Effector memory CD4-positive, alpha-beta T cell (primary cell): Measurements from ENCODE around the gene PIP5K1B.

Experiments used
- DNase-seq, 3 donors: peaks; one replicate each; pipeline ENCODE4 v3.0.0-alpha.2; 2020
- H3K27ac ChIP-seq: 2 replicates; pipeline ENCODE4 v1.7.0; 2013; ENCODE audit warnings: mild to moderate bottlenecking, low read length, moderate library complexity; ENCODE audit not compliant: insufficient read depth, poor library complexity, severe bottlenecking
- H3K27me3 ChIP-seq: replicated peaks from 2 replicates; pipeline ENCODE4 v1.7.0; 2013; ENCODE audit warnings: mild to moderate bottlenecking, low read length; ENCODE audit not compliant: insufficient read depth, control insufficient read depth, poor library complexity, severe bottlenecking
- H3K36me3 ChIP-seq: 2 replicates; pipeline ENCODE4 v1.7.0; 2013; ENCODE audit warnings: mild to moderate bottlenecking, low read length, moderate library complexity; ENCODE audit not compliant: control insufficient read depth, insufficient read depth
- H3K4me1 ChIP-seq: 2 replicates; pipeline ENCODE4 v1.7.0; 2013; ENCODE audit warnings: low read length, mild to moderate bottlenecking; ENCODE audit not compliant: control insufficient read depth, insufficient read depth, poor library complexity, severe bottlenecking
- H3K4me3 ChIP-seq: 2 replicates; pipeline ENCODE4 v1.7.0; 2013; ENCODE audit warnings: low read length, low read depth, mild to moderate bottlenecking; ENCODE audit not compliant: insufficient read depth, poor library complexity, severe bottlenecking
- H3K9me3 ChIP-seq: 2 replicates; pipeline ENCODE4 v1.7.0; 2013; ENCODE audit warnings: mild to moderate bottlenecking, low read length, moderate library complexity; ENCODE audit not compliant: control insufficient read depth

Gene PIP5K1B

DNA sequence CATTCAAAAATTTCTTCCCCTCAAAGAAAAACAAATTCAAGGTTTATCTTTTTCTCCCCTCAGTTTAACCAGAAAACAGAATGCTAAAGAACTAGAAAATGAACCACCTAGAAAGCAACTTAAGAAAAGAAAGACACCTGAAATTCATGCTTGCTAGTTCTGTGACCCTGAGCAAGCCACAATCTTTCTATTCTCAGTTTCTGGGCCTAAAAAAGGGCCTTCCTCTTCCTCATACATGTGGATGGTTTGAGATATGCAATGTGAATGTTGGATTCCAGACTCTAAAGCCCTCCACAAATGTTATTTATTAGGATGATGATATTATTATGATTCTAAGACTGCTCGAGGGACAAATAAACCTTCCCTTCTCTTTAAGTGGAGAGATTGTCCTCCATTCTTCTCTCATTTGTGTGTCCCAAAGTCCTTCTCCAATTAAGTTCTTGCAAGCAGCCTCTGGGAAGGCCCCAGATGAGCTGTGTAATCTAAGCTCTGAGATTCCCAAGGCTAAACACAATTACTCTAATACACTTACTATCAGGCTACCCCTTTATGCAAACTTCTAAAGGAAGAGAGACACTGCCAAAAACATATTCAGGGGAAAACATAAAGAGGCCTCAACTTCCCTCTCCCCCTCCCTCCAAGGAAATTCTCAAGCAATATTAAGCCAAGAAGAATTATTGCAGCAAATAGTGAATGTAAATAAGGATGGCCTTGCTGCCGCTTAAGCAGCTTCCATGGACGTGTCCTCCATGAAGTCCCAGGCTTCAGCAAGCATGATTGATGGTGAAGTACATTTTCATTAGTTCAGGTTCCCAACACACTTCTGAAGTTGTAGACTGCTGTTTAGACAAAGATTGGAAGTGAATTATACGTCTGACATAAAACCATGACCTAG lies 228.6 kb downstream of the PIP5K1B start:
- no peak for DNase-seq
- no peak overlapping the region for H3K4me3 ChIP-seq
- peaks cover 9% of the 10 kb centered on the region for H3K4me1 ChIP-seq
- no peaks in the 10 kb centered on the region for H3K27me3 ChIP-seq
- no peaks in the 10 kb centered on the region for H3K9me3 ChIP-seq
- no peaks in the 10 kb centered on the region for H3K36me3 ChIP-seq
- H3K27ac ChIP-seq, result no peak overlapping the region

DNA sequence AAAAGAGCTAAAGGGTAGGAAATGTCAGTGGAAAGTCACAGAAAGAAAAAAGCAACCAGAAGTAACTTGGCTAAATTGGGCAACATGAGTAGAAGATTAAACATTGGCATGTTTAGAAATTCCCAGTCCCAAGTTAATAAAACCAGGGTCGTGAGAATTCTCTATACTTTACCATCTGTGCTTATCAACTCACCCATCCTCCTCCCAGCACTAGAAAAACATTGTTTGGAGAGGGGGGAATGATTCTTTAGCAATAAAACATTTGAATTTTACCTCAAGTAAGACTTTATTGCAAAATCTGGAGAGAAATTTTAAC lies 229.2 kb downstream of the PIP5K1B start:
- no peaks in the 10 kb centered on the region for H3K9me3 ChIP-seq
- H3K4me3 ChIP-seq, result no peak overlapping the region
- no peak overlapping the region for H3K27ac ChIP-seq
- H3K27me3 ChIP-seq, result no peaks in the 10 kb centered on the region
- no peak for DNase-seq
- H3K4me1 ChIP-seq, result peaks cover 9% of the 10 kb centered on the region
- no peaks in the 10 kb centered on the region for H3K36me3 ChIP-seq

DNA sequence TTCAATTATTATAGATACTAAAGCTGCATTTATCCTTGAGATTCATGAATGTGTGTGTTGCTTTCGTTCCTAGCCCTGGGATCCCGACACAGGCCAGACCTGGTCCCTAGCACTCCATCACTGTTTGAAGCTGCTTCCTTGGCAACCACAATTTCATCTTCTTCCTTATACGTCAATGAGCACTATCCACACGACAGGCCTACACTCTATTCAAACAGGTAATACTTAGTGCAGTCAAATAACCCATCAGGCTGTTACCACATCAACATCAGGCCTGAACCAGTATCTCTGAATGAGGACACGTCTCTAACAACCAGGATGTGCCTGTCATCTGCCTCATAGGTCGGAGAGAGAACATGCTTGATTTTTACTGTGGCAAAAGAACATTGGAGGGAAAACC lies 235.5 kb downstream of the PIP5K1B start:
- H3K4me3 ChIP-seq, result no peak overlapping the region
- no peaks in the 10 kb centered on the region for H3K4me1 ChIP-seq
- no peaks in the 10 kb centered on the region for H3K9me3 ChIP-seq
- no peak for DNase-seq
- no peaks in the 10 kb centered on the region for H3K27me3 ChIP-seq
- no peak overlapping the region for H3K27ac ChIP-seq
- H3K36me3 ChIP-seq, result no peaks in the 10 kb centered on the region

GRCh38 chr9:68941780-68942459 lies 236.9 kb downstream of the PIP5K1B start:
- H3K36me3 ChIP-seq, result no peaks in the 10 kb centered on the region
- DNase-seq, result no peak
- H3K4me3 ChIP-seq, result no peak overlapping the region
- H3K27me3 ChIP-seq, result no peaks in the 10 kb centered on the region
- H3K9me3 ChIP-seq, result no peaks in the 10 kb centered on the region
- H3K27ac ChIP-seq, result no peak overlapping the region
- no peaks in the 10 kb centered on the region for H3K4me1 ChIP-seq

GRCh38 chr9:68942790-68943189 lies 237.8 kb downstream of the PIP5K1B start:
- DNase-seq, result no peak
- Histone ChIP-seq H3K27ac (no peak overlapping the region), H3K4me3 (no peak overlapping the region), H3K27me3 (no peaks in the 10 kb centered on the region), H3K9me3 (no peaks in the 10 kb centered on the region), H3K4me1 (no peaks in the 10 kb centered on the region), H3K36me3 (no peaks in the 10 kb centered on the region)

GRCh38 chr9:68947015-68947414 lies 242.0 kb downstream of the PIP5K1B start:
- Histone ChIP-seq H3K4me3 (no peak overlapping the region), H3K9me3 (no peaks in the 10 kb centered on the region), H3K36me3 (no peaks in the 10 kb centered on the region), H3K4me1 (no peaks in the 10 kb centered on the region), H3K27ac (no peak overlapping the region), H3K27me3 (no peaks in the 10 kb centered on the region)
- no peak for DNase-seq

DNA sequence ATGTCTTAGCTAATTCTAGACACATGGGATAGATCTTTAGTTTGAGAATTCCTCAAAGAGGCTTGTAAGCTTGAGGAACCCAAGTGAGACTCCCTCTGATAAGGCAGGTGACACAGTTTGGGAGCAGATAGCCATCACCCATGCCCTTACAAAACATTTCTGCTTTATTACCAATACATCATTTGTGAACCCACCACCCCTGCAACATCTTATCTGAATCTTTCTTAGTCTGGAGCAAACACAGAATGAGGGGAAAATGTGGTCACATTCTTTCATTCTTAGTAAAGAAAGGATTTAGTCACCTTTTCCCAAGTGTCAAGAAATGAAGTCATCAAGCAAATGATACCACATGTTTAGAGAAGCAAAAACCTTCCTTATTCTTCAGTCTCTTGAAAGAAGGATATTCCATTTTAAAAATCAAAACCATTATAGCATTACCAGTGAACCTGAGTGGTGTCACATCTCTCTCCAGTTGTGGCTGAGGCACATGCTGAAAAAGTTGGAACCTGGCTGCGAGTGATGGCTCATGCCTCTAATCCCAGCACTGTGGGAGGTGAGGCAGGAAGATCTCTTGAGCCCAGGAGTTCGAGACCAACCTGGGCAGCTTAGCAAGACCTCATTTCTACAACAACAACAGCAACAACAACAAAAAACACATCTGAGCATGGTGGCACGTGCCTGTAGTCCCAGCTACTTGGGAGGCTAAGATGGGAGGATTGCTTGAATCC lies 243.0 kb downstream of the PIP5K1B start:
- Histone ChIP-seq H3K4me3 (no peak overlapping the region), H3K27ac (no peak overlapping the region), H3K4me1 (no peaks in the 10 kb centered on the region), H3K27me3 (no peaks in the 10 kb centered on the region), H3K9me3 (no peaks in the 10 kb centered on the region), H3K36me3 (no peaks in the 10 kb centered on the region)
- DNase-seq, result no peak

GRCh38 chr9:68949271-68950000 lies 244.4 kb downstream of the PIP5K1B start:
- H3K27me3 ChIP-seq, result no peaks in the 10 kb centered on the region
- H3K4me1 ChIP-seq, result no peaks in the 10 kb centered on the region
- no peak for DNase-seq
- no peak overlapping the region for H3K27ac ChIP-seq
- no peak overlapping the region for H3K4me3 ChIP-seq
- no peaks in the 10 kb centered on the region for H3K9me3 ChIP-seq
- no peaks in the 10 kb centered on the region for H3K36me3 ChIP-seq

DNA sequence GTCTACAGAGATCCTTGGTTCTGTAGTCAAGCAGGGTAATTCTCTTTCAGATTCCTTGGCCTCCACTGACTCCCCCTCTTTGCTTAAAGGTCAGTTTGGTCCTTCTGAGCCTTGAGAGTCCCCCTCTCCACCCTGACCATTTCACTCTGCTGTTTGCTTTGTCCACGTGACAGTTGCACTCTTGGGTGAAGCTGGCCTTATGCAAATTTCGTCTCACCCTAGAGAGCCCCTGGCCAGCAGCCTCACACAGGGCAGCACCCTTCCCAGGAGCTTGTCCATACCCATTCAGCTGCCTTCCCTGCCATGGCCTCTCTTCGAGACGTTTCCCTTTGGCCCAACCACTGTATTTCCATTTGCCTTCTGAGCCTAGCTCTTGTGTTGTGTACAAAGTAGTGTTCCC lies 245.1 kb downstream of the PIP5K1B start:
- Histone ChIP-seq H3K4me3 (no peak overlapping the region), H3K27me3 (no peaks in the 10 kb centered on the region), H3K9me3 (no peaks in the 10 kb centered on the region), H3K27ac (no peak overlapping the region), H3K4me1 (no peaks in the 10 kb centered on the region), H3K36me3 (no peaks in the 10 kb centered on the region)
- DNase-seq, result no peak
